Measurements from ENCODE around the gene TRAPPC11. TPM values are rescaled to one million over a fixed set of nuclear protein-coding genes. Genes with fewer than 3 reads are reported as not detected.

Gene TRAPPC11
- total and polyA plus RNA-seq, 2 of the 13 experiments (the other 11 are each of a cell fraction or from before 2014, with no cell fraction given): 18.0 to 23.2 TPM

- TF ChIP-seq NR2C2 (CRISPR knock-in tag; IDR thresholded peaks at IDR 0.05; ENCODE audit: borderline replicate concordance): no peak
- TF ChIP-seq, protein P1, sequence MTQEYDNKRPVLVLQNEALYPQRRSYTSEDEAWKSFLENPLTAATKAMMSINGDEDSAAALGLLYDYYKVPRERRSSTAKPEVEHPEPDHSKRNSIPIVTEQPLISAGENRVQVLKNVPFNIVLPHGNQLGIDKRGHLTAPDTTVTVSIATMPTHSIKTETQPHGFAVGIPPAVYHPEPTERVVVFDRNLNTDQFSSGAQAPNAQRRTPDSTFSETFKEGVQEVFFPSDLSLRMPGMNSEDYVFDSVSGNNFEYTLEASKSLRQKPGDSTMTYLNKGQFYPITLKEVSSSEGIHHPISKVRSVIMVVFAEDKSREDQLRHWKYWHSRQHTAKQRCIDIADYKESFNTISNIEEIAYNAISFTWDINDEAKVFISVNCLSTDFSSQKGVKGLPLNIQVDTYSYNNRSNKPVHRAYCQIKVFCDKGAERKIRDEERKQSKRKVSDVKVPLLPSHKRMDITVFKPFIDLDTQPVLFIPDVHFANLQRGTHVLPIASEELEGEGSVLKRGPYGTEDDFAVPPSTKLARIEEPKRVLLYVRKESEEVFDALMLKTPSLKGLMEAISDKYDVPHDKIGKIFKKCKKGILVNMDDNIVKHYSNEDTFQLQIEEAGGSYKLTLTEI (CRISPR knock-in tag; conservative IDR thresholded peaks at IDR 0.05): no peak
Observed at GRCh38 chr4:183675625-183676024, 16.5 kb downstream of the TRAPPC11 start (continued).

- POLR2A ChIA-PET: no interaction called here
- TF ChIP-seq MAFK (conservative IDR thresholded peaks at IDR 0.05 in 1 of 2, IDR thresholded peaks at IDR 0.05 in 1 of 2; ENCODE audit: low read length in 2 of 2) (peak; percentile 48 to 67), ERF (CRISPR knock-in tag; IDR thresholded peaks at IDR 0.05) (no peak), IKZF1 (IDR thresholded peaks at IDR 0.05) (no peak), MAFF (IDR thresholded peaks at IDR 0.05; ENCODE audit: low read depth, low read length) (peak; percentile 54; the same call in 1 of the 2 replicates), KLF9 (CRISPR knock-in tag; IDR thresholded peaks at IDR 0.05; ENCODE audit: low read depth) (no peak)
Observed at GRCh38 chr4:183681119-183681518, 22.0 kb downstream of the TRAPPC11 start.

More at GRCh38 chr4:183681119-183681518, 22.0 kb downstream of the TRAPPC11 start:
- FAIRE-seq (no peak), DNase-seq (ENCODE audit: low spot score) (no peak), ATAC-seq (no peak)
- Histone ChIP-seq H3K36me3 (replicated peaks in 1 of 2; ENCODE audit: control insufficient read depth in 1 of 2, insufficient read depth in 2 of 2, low read length in 2 of 2) (peaks cover 2 to 36% of the 10 kb centered on the region in 2 experiments; a peak in 3 of 5 replicates), H3K4me2 (ENCODE audit: low read depth, low read length) (no peak overlapping the region), H3K9me3 (ENCODE audit: low read length) (no peaks in the 10 kb centered on the region), H3K4me3 (replicated peaks in 1 of 3; ENCODE audit: insufficient read depth in 1 of 3, low read depth in 2 of 3, low read length in 3 of 3) (no peak overlapping the region), H3K27me3 (ENCODE audit: control insufficient read depth in 1 of 2, insufficient read depth in 2 of 2, low read length in 2 of 2) (no peaks in the 10 kb centered on the region), H4K20me1 (ENCODE audit: insufficient read depth, low read length) (no peaks in the 10 kb centered on the region), H3K79me2 (ENCODE audit: insufficient read depth, low read length) (no peaks in the 10 kb centered on the region), H3K4me1 (ENCODE audit: insufficient read depth, low read length) (no peaks in the 10 kb centered on the region), H2AFZ (ENCODE audit: low read length) (no peak overlapping the region), H3K9ac (ENCODE audit: insufficient read depth, low read depth, low read length) (no peak overlapping the region), H3K27ac (ENCODE audit: extremely low read length, insufficient read depth, low read length) (no peak overlapping the region)
- WGBS (ENCODE audit: low lambda C conversion rate): 79% methylated on average over 4 of the region's 4 CpGs
- intact Hi-C loops (cut with micrococcal nuclease; ENCODE audit: unreplicated experiment): no loop called here
- no TSS peak for BruUV-seq (replicated peaks)
- in situ Hi-C loops (cut with HindIII; ENCODE audit: extremely low pct_ligation_motif_present, low pct_unique_long_range_greater_than_20kb): no loop called here
- CTCF ChIA-PET (ENCODE audit: low intra/inter-chr PET ratio, low total read pairs): no interaction called here
